Lower leg skin (tissue), 4 donors: ENCODE results near the gene FAM120A. TPM values are rescaled to one million over a fixed set of nuclear protein-coding genes. Genes with fewer than 3 reads are reported as not detected.

Source experiments
- DNase-seq, 2 donors: peaks; one replicate each; pipeline ENCODE4 v3.0.0-alpha.2; 2019; ENCODE audit warnings: low spot score in 2 of 2
- H3K4me3 ChIP-seq: fragments of 200-600 bp; sonication (generic); 2 replicates; pipeline ENCODE4 v1.5.1; 2017; ENCODE audit warnings: mild to moderate bottlenecking, low read depth; ENCODE audit not compliant: poor library complexity, severe bottlenecking
- POLR2A ChIP-seq, 2 donors: fragments of 450-650 bp; IDR thresholded peaks; one replicate each; pipeline ENCODE4 v1.6.1; 2016 to 2017; ENCODE audit warnings: antibody characterized with exemption in 2 of 2, mild to moderate bottlenecking in 1 of 2, moderate library complexity in 1 of 2
- WGBS, 2 donors: methylation state at CpG; one replicate each; pipeline ENCODE4 v1.1.5; 2018; 5-methylcytosine and 5-hydroxymethylcytosine counted together
- intact Hi-C: fragments of 100-400 bp; cut with DNase I; formaldehyde crosslinking; loops from one replicate; pipeline ENCODE4 v1.15.0; 2023; ENCODE audit warnings: low total_unique reads
- total RNA-seq, 4 donors: library from RNA; depleted of rRNA; stranded (reverse); fragments of >200 nt; gene quantifications; one replicate each; pipeline ENCODE4 v1.1.0, GENCODE V29; 2016
- TF ChIP-seq, protein P1 (sequence below), 3 donors: fragments of 450-650 bp; IDR thresholded peaks; one replicate each; pipeline ENCODE4 v1.5.1; 2016; ENCODE audit warnings: antibody characterized with exemption in 3 of 3, mild to moderate bottlenecking in 3 of 3, moderate library complexity in 2 of 3

Gene FAM120A
- total RNA-seq, 4 donors from 2014 or later, result 58.1 to 80.5 (median 65.0) TPM

GRCh38 chr9:93586290-93587057 lies 135.0 kb downstream of the FAM120A start:
- DNase-seq, result peak in 1 of 2 donors; percentile 70
- intact Hi-C loops, result no loop called here
- H3K4me3 ChIP-seq, result no peak overlapping the region
- TF ChIP-seq, protein P1, sequence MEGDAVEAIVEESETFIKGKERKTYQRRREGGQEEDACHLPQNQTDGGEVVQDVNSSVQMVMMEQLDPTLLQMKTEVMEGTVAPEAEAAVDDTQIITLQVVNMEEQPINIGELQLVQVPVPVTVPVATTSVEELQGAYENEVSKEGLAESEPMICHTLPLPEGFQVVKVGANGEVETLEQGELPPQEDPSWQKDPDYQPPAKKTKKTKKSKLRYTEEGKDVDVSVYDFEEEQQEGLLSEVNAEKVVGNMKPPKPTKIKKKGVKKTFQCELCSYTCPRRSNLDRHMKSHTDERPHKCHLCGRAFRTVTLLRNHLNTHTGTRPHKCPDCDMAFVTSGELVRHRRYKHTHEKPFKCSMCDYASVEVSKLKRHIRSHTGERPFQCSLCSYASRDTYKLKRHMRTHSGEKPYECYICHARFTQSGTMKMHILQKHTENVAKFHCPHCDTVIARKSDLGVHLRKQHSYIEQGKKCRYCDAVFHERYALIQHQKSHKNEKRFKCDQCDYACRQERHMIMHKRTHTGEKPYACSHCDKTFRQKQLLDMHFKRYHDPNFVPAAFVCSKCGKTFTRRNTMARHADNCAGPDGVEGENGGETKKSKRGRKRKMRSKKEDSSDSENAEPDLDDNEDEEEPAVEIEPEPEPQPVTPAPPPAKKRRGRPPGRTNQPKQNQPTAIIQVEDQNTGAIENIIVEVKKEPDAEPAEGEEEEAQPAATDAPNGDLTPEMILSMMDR (IDR thresholded peaks at IDR 0.05), result no peak
- 82 to 83% methylated on average over 12 to 13 of the region's 13 CpGs for WGBS, 2 donors

GRCh38 chr9:93587284-93587650 lies 135.8 kb downstream of the FAM120A start:
- no peak overlapping the region for H3K4me3 ChIP-seq
- 89 to 90% methylated on average over 7 of the region's 7 CpGs for WGBS, 2 donors
- TF ChIP-seq, protein P1 (IDR thresholded peaks at IDR 0.05), result no peak
- TF ChIP-seq POLR2A (IDR thresholded peaks at IDR 0.05), result no peak
- intact Hi-C loops, result no loop called here
- DNase-seq, result peak in 1 of 2 donors; percentile 74

- no peak overlapping the region for H3K4me3 ChIP-seq
- intact Hi-C loops, result no loop called here
- 90% methylated on average over 7 to 11 of the region's 11 CpGs for WGBS, 2 donors
- no peak for TF ChIP-seq POLR2A (IDR thresholded peaks at IDR 0.05)
- TF ChIP-seq, protein P1 (IDR thresholded peaks at IDR 0.05), result no peak
- peak in 1 of 2 donors; percentile 84 for DNase-seq
Measured at GRCh38 chr9:93587651-93588347, 136.3 kb downstream of the FAM120A start.

- DNase-seq, result peak in 1 of 2 donors; percentile 57
- H3K4me3 ChIP-seq, result no peak overlapping the region
- intact Hi-C loops, result no loop called here
- 74 to 77% methylated on average over 12 of the region's 12 CpGs for WGBS, 2 donors
- no peak for TF ChIP-seq POLR2A (IDR thresholded peaks at IDR 0.05)
- TF ChIP-seq, protein P1 (IDR thresholded peaks at IDR 0.05), result no peak
Measured at GRCh38 chr9:93588641-93589609, 137.4 kb downstream of the FAM120A start.

GRCh38 chr9:93589688-93590087 lies 138.2 kb downstream of the FAM120A start:
- DNase-seq, result peak in 1 of 2 donors; percentile 73

More at GRCh38 chr9:93589688-93590087, 138.2 kb downstream of the FAM120A start:
- WGBS, 2 donors, result 46 to 51% methylated on average over 8 of the region's 8 CpGs
- no peak for TF ChIP-seq POLR2A (IDR thresholded peaks at IDR 0.05)
- TF ChIP-seq, protein P1 (IDR thresholded peaks at IDR 0.05), result no peak
- intact Hi-C loops, result no loop called here
- H3K4me3 ChIP-seq, result no peak overlapping the region
